Gastroesophageal sphincter (tissue), 3 donors: ENCODE results near the gene UNC93B1.

Experiments
- CTCF ChIP-seq, 4 experiments: fragments of 200-600 bp in 2 of 4; fragments of 450-650 bp in 2 of 4; sonication (generic) in 1 of 4; IDR thresholded peaks; one replicate each; pipeline ENCODE4 v1.5.1; 2017 to 2019; ENCODE audit warnings: antibody characterized with exemption in 4 of 4, mild to moderate bottlenecking in 2 of 4, moderate library complexity in 2 of 4
- POLR2A ChIP-seq, 2 donors: fragments of 450-650 bp; IDR thresholded peaks; one replicate each; pipeline ENCODE4 v1.6.1; 2017; ENCODE audit warnings: antibody characterized with exemption in 2 of 2, mild to moderate bottlenecking in 2 of 2, moderate library complexity in 1 of 2
- POLR2AphosphoS5 ChIP-seq: sonication (generic); formaldehyde crosslinking; IDR thresholded peaks from one replicate; pipeline ENCODE4 v1.6.1; 2017; ENCODE audit warnings: antibody characterized with exemption

- TF ChIP-seq CTCF (IDR thresholded peaks at IDR 0.05): peak in 2 of 4 experiments; percentile 15 to 26
- no peak for TF ChIP-seq POLR2A (IDR thresholded peaks at IDR 0.05)
- no peak for TF ChIP-seq POLR2AphosphoS5
These were observed 16.7 kb upstream of the UNC93B1 start for GRCh38 chr11:68020575-68020974.
